GM19372 (cell line): ENCODE results near the gene ALX4.

Experiments used
- ATAC-seq: cut with Tn5 transposase; IDR thresholded peaks from one replicate; pipeline ENCODE4 v1.9.1; 2021; ENCODE audit warnings: mild to moderate bottlenecking, low read depth, moderate library complexity; ENCODE audit not compliant: unreplicated experiment

ALX4 gene

GRCh38 chr11:44270403-44271273, 39.3 kb downstream of the ALX4 start:
- no peak for ATAC-seq

GRCh38 chr11:44269369-44270351, 40.3 kb downstream of the ALX4 start:
- no peak for ATAC-seq

GRCh38 chr11:44268614-44269080, 41.3 kb downstream of the ALX4 start:
- ATAC-seq: no peak

GRCh38 chr11:44267750-44268613, 42.0 kb downstream of the ALX4 start:
- ATAC-seq: no peak

GRCh38 chr11:44267006-44267749, 42.8 kb downstream of the ALX4 start:
- ATAC-seq: no peak

GRCh38 chr11:44266056-44266780, 43.7 kb downstream of the ALX4 start:
- ATAC-seq: no peak

- no peak for ATAC-seq
Measured at GRCh38 chr11:44264761-44265160, 45.2 kb downstream of the ALX4 start.

- no peak for ATAC-seq
Measured at GRCh38 chr11:44264438-44264749, 45.5 kb downstream of the ALX4 start.

GRCh38 chr11:44263738-44264437, 46.1 kb downstream of the ALX4 start:
- ATAC-seq: no peak

GRCh38 chr11:44261800-44262591, 47.9 kb downstream of the ALX4 start:
- no peak for ATAC-seq

- ATAC-seq: no peak
Measured at GRCh38 chr11:44260081-44260480, 49.9 kb downstream of the ALX4 start.

- ATAC-seq: no peak
Measured at GRCh38 chr11:44258839-44259420, 51.0 kb downstream of the ALX4 start.

- ATAC-seq: no peak
Measured at GRCh38 chr11:44258190-44258489, 51.8 kb downstream of the ALX4 start.

GRCh38 chr11:44257338-44258189, 52.4 kb downstream of the ALX4 start:
- ATAC-seq: no peak

- ATAC-seq: no peak
Measured at GRCh38 chr11:44256673-44257291, 53.2 kb downstream of the ALX4 start.

GRCh38 chr11:44255406-44256071, 54.4 kb downstream of the ALX4 start:
- ATAC-seq: no peak
